ENCODE results near the gene XPR1. TPM values are rescaled to one million over a fixed set of nuclear protein-coding genes. Genes with fewer than 3 reads are reported as not detected.
"Not testable (repeated sequence)": the region's sequence is repeated elsewhere in the genome, so short reads cannot be mapped to it uniquely, and the experiment has no call there.

The XPR1 gene
- total RNA-seq, 1 donor from 2014 or later = 37.9 TPM

GRCh38 chr1:180789460-180789859 lies 157.6 kb downstream of the XPR1 start:
- no peaks in the 10 kb centered on the region for H3K27me3 Mint-ChIP-seq (ENCODE audit: low read depth)
- no peak overlapping the region for H3K27ac Mint-ChIP-seq
- peaks cover 17% of the 10 kb centered on the region for H3K36me3 Mint-ChIP-seq
- no peak overlapping the region for H3K4me3 Mint-ChIP-seq
- DNase-seq (ENCODE audit: low spot score in 2 of 2, unreplicated experiment in 2 of 2) = no peak
- peaks cover 9% of the 10 kb centered on the region for H3K9me3 Mint-ChIP-seq
- H3K4me1 Mint-ChIP-seq = peaks cover 3% of the 10 kb centered on the region
- TF ChIP-seq CTCF (IDR thresholded peaks at IDR 0.05; ENCODE audit: unreplicated experiment) = no peak

- H3K9me3 Mint-ChIP-seq; H3K27me3 Mint-ChIP-seq (ENCODE audit: low read depth); H3K4me1 Mint-ChIP-seq; H3K4me3 Mint-ChIP-seq; H3K27ac Mint-ChIP-seq; DNase-seq (ENCODE audit: low spot score in 2 of 2, unreplicated experiment in 2 of 2): not testable (repeated sequence)
- peaks cover 17% of the 10 kb centered on the region for H3K36me3 Mint-ChIP-seq
These were observed 159.3 kb downstream of the XPR1 start for GRCh38 chr1:180791152-180791551.

GRCh38 chr1:180791806-180792205 lies 160.0 kb downstream of the XPR1 start:
- H3K36me3 Mint-ChIP-seq = peaks cover 17% of the 10 kb centered on the region
- peaks cover 7% of the 10 kb centered on the region for H3K4me1 Mint-ChIP-seq
- no peaks in the 10 kb centered on the region for H3K27me3 Mint-ChIP-seq (ENCODE audit: low read depth)
- H3K4me3 Mint-ChIP-seq = no peak overlapping the region
- TF ChIP-seq CTCF (IDR thresholded peaks at IDR 0.05; ENCODE audit: unreplicated experiment) = no peak
- no peak overlapping the region for H3K27ac Mint-ChIP-seq
- no peak for DNase-seq (ENCODE audit: low spot score in 2 of 2, unreplicated experiment in 2 of 2)
- peaks cover 9% of the 10 kb centered on the region for H3K9me3 Mint-ChIP-seq

GRCh38 chr1:180793451-180793850 lies 161.6 kb downstream of the XPR1 start:
- H3K36me3 Mint-ChIP-seq = peaks cover 13% of the 10 kb centered on the region
- no peaks in the 10 kb centered on the region for H3K27me3 Mint-ChIP-seq (ENCODE audit: low read depth)
- no peak overlapping the region for H3K27ac Mint-ChIP-seq
- peaks cover 7% of the 10 kb centered on the region for H3K4me1 Mint-ChIP-seq
- H3K9me3 Mint-ChIP-seq = peaks cover 9% of the 10 kb centered on the region
- DNase-seq (ENCODE audit: low spot score in 2 of 2, unreplicated experiment in 2 of 2) = no peak
- no peak overlapping the region for H3K4me3 Mint-ChIP-seq
- no peak for TF ChIP-seq CTCF (IDR thresholded peaks at IDR 0.05; ENCODE audit: unreplicated experiment)

GRCh38 chr1:180796897-180797640 lies 165.2 kb downstream of the XPR1 start:
- Mint-ChIP-seq H3K27me3 (ENCODE audit: low read depth) (no peaks in the 10 kb centered on the region), H3K4me1 (peaks cover 7% of the 10 kb centered on the region), H3K4me3 (no peak overlapping the region), H3K9me3 (no peaks in the 10 kb centered on the region), H3K36me3 (no peaks in the 10 kb centered on the region), H3K27ac (no peak overlapping the region)
- TF ChIP-seq CTCF (IDR thresholded peaks at IDR 0.05; ENCODE audit: unreplicated experiment) = no peak
- no peak for DNase-seq (ENCODE audit: low spot score in 2 of 2, unreplicated experiment in 2 of 2)

GRCh38 chr1:180800945-180801344 lies 169.1 kb downstream of the XPR1 start:
- no peaks in the 10 kb centered on the region for H3K27me3 Mint-ChIP-seq (ENCODE audit: low read depth)
- DNase-seq (ENCODE audit: low spot score in 2 of 2, unreplicated experiment in 2 of 2) = no peak
- no peaks in the 10 kb centered on the region for H3K9me3 Mint-ChIP-seq
- peaks cover 2% of the 10 kb centered on the region for H3K36me3 Mint-ChIP-seq
- H3K27ac Mint-ChIP-seq = no peak overlapping the region
- no peak for TF ChIP-seq CTCF (IDR thresholded peaks at IDR 0.05; ENCODE audit: unreplicated experiment)
- H3K4me3 Mint-ChIP-seq = no peak overlapping the region
- H3K4me1 Mint-ChIP-seq = no peaks in the 10 kb centered on the region
